ENCODE data around the gene RAB8B. TPM values are rescaled to one million over a fixed set of nuclear protein-coding genes. Genes with fewer than 3 reads are reported as not detected.

The RAB8B gene
- total and polyA plus RNA-seq, 12 donors = 5.2 to 54.4 (median 35.5) TPM

DNA sequence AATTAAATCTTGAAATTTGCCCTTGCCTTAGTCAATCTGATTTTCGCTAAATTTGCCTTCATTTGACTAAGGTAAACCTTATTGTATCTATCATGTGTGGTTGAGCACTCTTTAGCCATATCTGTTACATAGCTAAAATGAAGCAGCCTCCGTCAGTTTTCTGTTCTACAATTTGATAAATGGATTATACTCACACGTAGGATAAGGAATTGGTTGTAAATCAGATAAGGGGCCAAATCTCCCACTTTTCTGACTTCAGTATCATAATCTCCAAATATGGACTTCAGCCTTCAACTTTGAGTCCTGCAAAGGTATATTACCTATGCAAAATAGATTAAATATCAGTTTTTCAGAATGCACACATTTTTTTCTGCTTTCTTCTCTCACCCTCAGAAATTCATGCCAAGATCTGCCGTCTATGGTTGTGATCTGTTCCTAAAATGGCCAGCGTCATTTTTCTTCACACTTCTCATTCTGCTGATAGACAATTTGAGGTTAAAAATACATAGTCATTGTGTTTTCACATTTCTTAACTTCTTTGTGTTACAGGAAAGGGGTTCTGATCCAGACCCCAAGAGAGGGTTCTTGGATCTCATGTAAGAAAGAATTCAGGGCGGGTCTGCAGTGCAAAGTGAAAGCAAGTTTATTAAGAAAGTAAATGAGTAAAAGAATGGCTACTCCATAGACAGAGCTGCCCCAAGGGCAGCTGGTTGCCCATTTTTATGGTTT, 36.9 kb downstream of the RAB8B start:
- Histone ChIP-seq H3K9me3 (replicated peaks in 1 of 3) (no peaks in the 10 kb centered on the region), H3K4me1 (replicated peaks in 1 of 2) (peaks cover 6 to 44% of the 10 kb centered on the region in 2 donors), H3K27ac (peak overlapping the region in 3 of 5 donors; percentile 10 to 17 (median 11)), H3K27me3 (no peaks in the 10 kb centered on the region), H3K36me3 (replicated peaks in 1 of 2) (no peaks in the 10 kb centered on the region), H3K4me3 (no peak overlapping the region)
- no peak for DNase-seq
- TF ChIP-seq, protein P1, sequence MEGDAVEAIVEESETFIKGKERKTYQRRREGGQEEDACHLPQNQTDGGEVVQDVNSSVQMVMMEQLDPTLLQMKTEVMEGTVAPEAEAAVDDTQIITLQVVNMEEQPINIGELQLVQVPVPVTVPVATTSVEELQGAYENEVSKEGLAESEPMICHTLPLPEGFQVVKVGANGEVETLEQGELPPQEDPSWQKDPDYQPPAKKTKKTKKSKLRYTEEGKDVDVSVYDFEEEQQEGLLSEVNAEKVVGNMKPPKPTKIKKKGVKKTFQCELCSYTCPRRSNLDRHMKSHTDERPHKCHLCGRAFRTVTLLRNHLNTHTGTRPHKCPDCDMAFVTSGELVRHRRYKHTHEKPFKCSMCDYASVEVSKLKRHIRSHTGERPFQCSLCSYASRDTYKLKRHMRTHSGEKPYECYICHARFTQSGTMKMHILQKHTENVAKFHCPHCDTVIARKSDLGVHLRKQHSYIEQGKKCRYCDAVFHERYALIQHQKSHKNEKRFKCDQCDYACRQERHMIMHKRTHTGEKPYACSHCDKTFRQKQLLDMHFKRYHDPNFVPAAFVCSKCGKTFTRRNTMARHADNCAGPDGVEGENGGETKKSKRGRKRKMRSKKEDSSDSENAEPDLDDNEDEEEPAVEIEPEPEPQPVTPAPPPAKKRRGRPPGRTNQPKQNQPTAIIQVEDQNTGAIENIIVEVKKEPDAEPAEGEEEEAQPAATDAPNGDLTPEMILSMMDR (IDR thresholded peaks at IDR 0.05) = no peak
- TF ChIP-seq POLR2A (IDR thresholded peaks at IDR 0.05) = no peak
- WGBS, 4 donors = 66 to 73% (median 70%) methylated on average over 6 of the region's 6 CpGs
- intact Hi-C loops (cut with DNase I) = no loop called here

DNA sequence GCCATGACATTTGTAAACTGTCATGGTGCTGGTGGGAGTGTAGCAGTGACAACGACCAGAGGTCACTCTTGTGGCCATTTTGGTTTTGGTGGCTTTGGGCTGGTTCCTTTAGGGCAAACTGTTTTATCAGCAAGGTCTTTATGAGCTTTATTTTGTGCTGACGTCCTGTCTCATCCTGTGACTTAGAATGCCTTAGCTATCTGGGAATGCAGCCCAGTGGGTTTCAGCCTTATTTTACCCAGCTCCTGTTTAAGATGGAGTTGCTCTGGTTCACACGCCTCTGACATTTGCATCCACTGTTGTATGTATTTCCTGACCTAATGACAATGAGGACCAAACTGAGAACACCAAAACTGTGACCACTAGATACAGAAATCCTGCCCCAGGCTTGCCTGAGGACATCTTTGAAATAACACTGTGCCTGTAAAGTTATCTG, 37.6 kb downstream of the RAB8B start:
- Histone ChIP-seq H3K36me3 (replicated peaks in 1 of 2) (no peaks in the 10 kb centered on the region), H3K27ac (peak overlapping the region in 3 of 5 donors; percentile 10 to 17 (median 11)), H3K4me1 (replicated peaks in 1 of 2) (peaks cover 0 to 45% of the 10 kb centered on the region in 2 donors), H3K9me3 (replicated peaks in 1 of 3) (no peaks in the 10 kb centered on the region), H3K27me3 (no peaks in the 10 kb centered on the region), H3K4me3 (no peak overlapping the region)
- intact Hi-C loops (cut with DNase I) = no loop called here
- WGBS, 4 donors = 50 to 61% (median 58%) methylated on average over 3 of the region's 3 CpGs
- DNase-seq = no peak
- TF ChIP-seq, protein P1 (IDR thresholded peaks at IDR 0.05) = no peak
- TF ChIP-seq POLR2A (IDR thresholded peaks at IDR 0.05) = no peak

DNA sequence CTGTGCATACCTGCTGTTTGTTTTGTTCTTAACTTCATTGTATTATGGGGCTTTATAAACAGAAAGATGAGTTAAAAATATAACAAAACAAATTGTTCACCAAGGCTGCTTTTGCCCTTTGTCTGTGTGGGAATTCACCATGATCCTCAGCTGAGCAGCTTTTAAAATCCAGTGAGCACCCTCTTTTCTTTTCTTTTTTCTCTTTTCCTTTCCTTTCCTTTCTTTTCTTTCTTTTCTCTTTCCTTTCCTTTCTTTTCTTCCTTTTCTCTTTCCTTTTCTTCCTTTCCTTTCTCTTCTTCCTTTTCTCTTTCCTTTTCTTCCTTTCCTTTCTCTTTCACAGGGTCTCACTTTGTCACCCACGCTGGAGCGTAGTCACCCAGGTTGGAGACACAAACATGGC, 38.3 kb downstream of the RAB8B start:
- H3K27ac ChIP-seq = no peak overlapping the region
- TF ChIP-seq, protein P1 (IDR thresholded peaks at IDR 0.05) = no peak
- no peak for TF ChIP-seq POLR2A (IDR thresholded peaks at IDR 0.05)
- H3K4me3 ChIP-seq = no peak overlapping the region
- no peaks in the 10 kb centered on the region for H3K9me3 ChIP-seq (replicated peaks in 1 of 3)
- no peak for DNase-seq
- 96 to 98% (median 97%) methylated on average over 2 of the region's 2 CpGs for WGBS, 4 donors
- H3K36me3 ChIP-seq (replicated peaks in 1 of 2) = no peaks in the 10 kb centered on the region
- intact Hi-C loops (cut with DNase I) = no loop called here
- no peaks in the 10 kb centered on the region for H3K27me3 ChIP-seq
- peaks cover 4 to 52% of the 10 kb centered on the region in 2 donors for H3K4me1 ChIP-seq (replicated peaks in 1 of 2)

DNA sequence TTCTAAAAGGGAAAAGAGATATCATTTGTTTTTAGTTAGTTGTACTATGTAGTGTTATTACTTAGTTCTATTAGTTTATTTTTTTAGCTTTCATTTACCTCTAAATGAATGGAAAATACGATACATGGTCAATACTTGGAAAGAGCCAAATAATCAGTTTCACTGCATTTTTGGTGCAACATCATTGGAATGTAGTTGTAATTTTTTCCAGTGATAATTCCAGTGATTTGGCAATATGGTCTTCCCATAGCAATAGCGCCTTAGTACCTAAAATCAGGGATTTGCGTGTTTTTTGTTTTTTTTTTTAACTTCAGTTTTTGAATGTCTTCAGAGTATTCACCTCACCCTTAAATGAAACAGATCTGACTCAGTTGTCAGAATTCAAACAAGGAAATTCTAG, 41.8 kb downstream of the RAB8B start:
- intact Hi-C loops (cut with DNase I) = no loop called here
- TF ChIP-seq, protein P1 (IDR thresholded peaks at IDR 0.05) = no peak
- no peak for TF ChIP-seq POLR2A (IDR thresholded peaks at IDR 0.05)
- no peak for DNase-seq

More for the DNA sequence above, 41.8 kb downstream of the RAB8B start:
- Histone ChIP-seq H3K36me3 (replicated peaks in 1 of 2) (no peaks in the 10 kb centered on the region), H3K9me3 (replicated peaks in 1 of 3) (no peaks in the 10 kb centered on the region), H3K4me3 (no peak overlapping the region), H3K27me3 (no peaks in the 10 kb centered on the region), H3K27ac (no peak overlapping the region), H3K4me1 (replicated peaks in 1 of 2) (peaks cover 24 to 83% of the 10 kb centered on the region in 2 donors)
- 91 to 97% (median 95%) methylated on average over 3 of the region's 3 CpGs for WGBS, 4 donors
